Endothelial cell of umbilical vein (primary cell): Measurements from ENCODE around the gene LSM2. TPM values are rescaled to one million over a fixed set of nuclear protein-coding genes. Genes with fewer than 3 reads are reported as not detected.
"Not testable (repeated sequence)": the region's sequence is repeated elsewhere in the genome, so short reads cannot be mapped to it uniquely, and the experiment has no call there.

Experiments
- BruUV-seq: library from RNA; stranded (reverse); fragments of 400-500 nt; replicated peaks from 2 replicates; lab custom pipeline; 2021; lab: Mats Ljungman, UMichigan
- CTCF ChIA-PET: fragments of 300-600, 350-600 bp; sonication (Branson Sonifier 250); formaldehyde crosslinking; loops from one replicate; lab custom pipeline; 2021; ENCODE audit warnings: antibody characterized with exemption, inconsistent platforms; lab: Charles Lee
- POLR2A ChIA-PET: fragments of 300-600, 350-600 bp; sonication (Branson Sonifier 250); formaldehyde crosslinking; loops from one replicate; lab custom pipeline; 2021; ENCODE audit warnings: antibody characterized with exemption, inconsistent platforms; lab: Charles Lee
- DNase-seq: peaks from one replicate; pipeline ENCODE4 v3.0.0-alpha.2; 2011; ENCODE audit warnings: low read depth, low spot score
- FAIRE-seq: peaks from 2 replicates; lab custom pipeline; 2011; peaks lifted over from hg19 to GRCh38; lab: Jason Lieb, UNC
- H2AFZ ChIP-seq: 2 replicates; pipeline ENCODE4 v1.6.0; 2012; ENCODE audit warnings: low read depth, low read length, control low read depth, inconsistent platforms
- H3K27ac ChIP-seq: 2 replicates; pipeline ENCODE4 v1.5.1; 2011; ENCODE audit warnings: low read depth, mild to moderate bottlenecking, control low read depth, low read length, moderate library complexity; ENCODE audit not compliant: insufficient read depth
- H3K27me3 ChIP-seq, 2 experiments: 2 replicates each; pipeline versions ENCODE4 v1.6.0 to v1.6.1; 2011; ENCODE audit warnings: low read length in 2 of 2, mixed read lengths in 1 of 2; ENCODE audit not compliant: control insufficient read depth in 2 of 2, insufficient read depth in 2 of 2
- H3K36me3 ChIP-seq, 2 experiments: 2 replicates in 1 of 2; 3 replicates in 1 of 2; pipeline ENCODE4 v1.5.1; 2011; ENCODE audit warnings: low read length in 2 of 2, mild to moderate bottlenecking in 1 of 2, moderate library complexity in 1 of 2; ENCODE audit not compliant: control insufficient read depth in 2 of 2, insufficient read depth in 2 of 2; ENCODE audit errors: extremely low read depth in 1 of 2
- H3K4me1 ChIP-seq: 3 replicates; pipeline ENCODE4 v1.5.1; 2011; ENCODE audit warnings: mild to moderate bottlenecking, low read length; ENCODE audit not compliant: control insufficient read depth, insufficient read depth; ENCODE audit errors: extremely low read depth
- H3K4me2 ChIP-seq: 2 replicates; pipeline ENCODE4 v1.6.1; 2011; ENCODE audit warnings: low read length, control low read depth, mixed read lengths; ENCODE audit not compliant: insufficient read depth
- H3K4me3 ChIP-seq, 3 experiments: fragments of 200-600 bp in 1 of 3; sonication (generic), shearing (Covaris generic) in 1 of 3; replicated peaks in 1 of 3; 2 replicates each; pipeline ENCODE4 v1.5.1; 2011 to 2016; ENCODE audit warnings: control low read depth in 3 of 3, low read length in 3 of 3, mild to moderate bottlenecking in 2 of 3, inconsistent platforms in 1 of 3, low read depth in 1 of 3, moderate library complexity in 1 of 3; ENCODE audit not compliant: insufficient read depth in 1 of 3
- H3K79me2 ChIP-seq: 2 replicates; pipeline ENCODE4 v1.6.0; 2012; ENCODE audit warnings: low read length, inconsistent platforms; ENCODE audit not compliant: control insufficient read depth, insufficient read depth
- H3K9ac ChIP-seq: replicated peaks from 2 replicates; pipeline ENCODE3; 2011; ENCODE audit warnings: low read length, control low read depth; ENCODE audit not compliant: insufficient read depth; ENCODE audit errors: extremely low read depth
- H3K9me1 ChIP-seq: replicated peaks from 3 replicates; pipeline ENCODE4 v1.6.0; 2011; ENCODE audit warnings: mild to moderate bottlenecking, low read length; ENCODE audit not compliant: control insufficient read depth, insufficient read depth; ENCODE audit errors: extremely low read depth
- H3K9me3 ChIP-seq: replicated peaks from 2 replicates; pipeline ENCODE4 v1.5.1; 2012; ENCODE audit warnings: low read length, inconsistent platforms; ENCODE audit not compliant: control insufficient read depth, insufficient read depth
- H4K20me1 ChIP-seq: replicated peaks from 2 replicates; pipeline ENCODE3; 2011; ENCODE audit warnings: mild to moderate bottlenecking, low read length; ENCODE audit not compliant: control insufficient read depth, insufficient read depth; ENCODE audit errors: extremely low read depth
- EZH2 ChIP-seq: IDR thresholded peaks from 2 replicates; pipeline ENCODE4 v1.6.1; 2012; ENCODE audit warnings: borderline replicate concordance, low read depth, mild to moderate bottlenecking, moderate library complexity, low read length, inconsistent platforms; ENCODE audit not compliant: severe bottlenecking
- FOS ChIP-seq: IDR thresholded peaks from 2 replicates; pipeline ENCODE4 v1.6.1; 2011; ENCODE audit warnings: mild to moderate bottlenecking, low read length, moderate library complexity, borderline replicate concordance; ENCODE audit not compliant: insufficient read depth
- GATA2 ChIP-seq: IDR thresholded peaks from 2 replicates; pipeline ENCODE4 v1.7.0; 2011; ENCODE audit warnings: low read depth, mild to moderate bottlenecking, moderate library complexity, mixed read lengths, low read length; ENCODE audit not compliant: insufficient read length, insufficient read depth
- JUN ChIP-seq: IDR thresholded peaks from 2 replicates; pipeline ENCODE4 v1.6.1; 2011; ENCODE audit warnings: borderline replicate concordance, low read depth; ENCODE audit not compliant: insufficient read length, insufficient read depth
- MYC ChIP-seq: IDR thresholded peaks from one replicate; pipeline ENCODE4 v1.6.1; 2011; ENCODE audit warnings: mild to moderate bottlenecking, low read depth, low read length
- POLR2A ChIP-seq: IDR thresholded peaks from 2 replicates; pipeline ENCODE4 v1.6.1; 2012; ENCODE audit warnings: low read depth, mild to moderate bottlenecking, control low read depth, low read length
- POLR2AphosphoS5 ChIP-seq: IDR thresholded peaks from 2 replicates; pipeline ENCODE4 v1.6.1; 2012; ENCODE audit warnings: low read depth, mild to moderate bottlenecking, control low read depth, low read length, moderate library complexity; ENCODE audit not compliant: insufficient read depth
- dilution Hi-C: fragments of 300-500 bp; cut with MboI; formaldehyde crosslinking; loops from one replicate; pipeline ENCODE4 v1.15.0; 2019; ENCODE audit warnings: low sequenced_read_pairs; ENCODE audit not compliant: extremely low pct_ligation_motif_present
- intact Hi-C: fragments of 100-400 bp; cut with micrococcal nuclease; formaldehyde crosslinking; loops from one replicate; pipeline ENCODE4 v1.10.0; 2022
- polyA plus RNA-seq, 4 experiments: library from polyadenylated mRNA; depleted of rRNA in 3 of 4; stranded (reverse) in 3 of 4; unstranded in 1 of 4; fragments of >200 nt; gene quantifications; 2 replicates each; pipeline versions ENCODE4 v1.2.1 to v1.2.3, GENCODE V29; 2011 to 2012; ENCODE audit warnings: missing spikeins in 1 of 4
- total RNA-seq: library from RNA; stranded (reverse); gene quantifications from 2 replicates; pipeline ENCODE4 v1.2.3, GENCODE V29; 2021
- TF ChIP-seq, protein P1 (sequence below), 2 donors: IDR thresholded peaks; 1 replicate in 1 of 2; 2 replicates in 1 of 2; pipeline ENCODE4 v1.5.1; 2011; ENCODE audit warnings: low read length in 2 of 2, mild to moderate bottlenecking in 2 of 2, moderate library complexity in 2 of 2, control low read depth in 1 of 2, inconsistent platforms in 1 of 2, low read depth in 1 of 2; ENCODE audit not compliant: insufficient read depth in 1 of 2; ENCODE audit errors: extremely low read depth in 1 of 2
- TF ChIP-seq, protein P2 (sequence below): IDR thresholded peaks from 2 replicates; pipeline ENCODE4 v1.6.1; 2011; ENCODE audit not compliant: insufficient read depth, insufficient read length

Gene LSM2
- total and polyA plus RNA-seq, 2 donors (not counting 3 experiments of a cell fraction or from before 2014, with no cell fraction given), result 78.1 to 86.0 TPM

DNA sequence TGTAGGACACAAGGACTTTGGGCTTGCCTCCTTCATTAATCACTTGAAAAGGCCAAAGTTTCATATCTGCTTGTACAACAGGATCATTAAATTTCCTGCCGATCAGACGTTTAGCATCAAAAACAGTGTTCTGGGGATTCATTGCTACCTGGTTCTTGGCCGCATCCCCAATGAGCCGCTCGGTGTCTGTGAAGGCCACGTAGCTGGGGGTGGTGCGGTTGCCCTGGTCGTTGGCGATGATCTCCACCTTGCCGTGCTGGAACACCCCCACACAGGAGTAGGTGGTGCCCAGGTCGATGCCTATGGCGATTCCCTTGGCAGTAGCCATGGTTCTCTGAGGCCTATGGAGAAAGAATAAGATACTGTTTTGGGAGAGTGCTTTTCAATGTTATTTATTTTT, 4.9 kb upstream of the LSM2 start:
- Histone ChIP-seq H3K9me1 (no peaks in the 10 kb centered on the region), H2AFZ (no peak overlapping the region), H3K27ac (no peak overlapping the region), H3K27me3 (no peaks in the 10 kb centered on the region), H3K4me2 (no peak overlapping the region), H3K79me2 (peaks cover 3% of the 10 kb centered on the region), H3K4me1 (peaks cover 13% of the 10 kb centered on the region), H3K36me3 (no peaks in the 10 kb centered on the region), H3K9me3 (no peaks in the 10 kb centered on the region), H3K9ac (no peak overlapping the region), H3K4me3 (no peak overlapping the region), H4K20me1 (no peaks in the 10 kb centered on the region)
- ChIA-PET POLR2A (no interaction called here), CTCF (interaction anchor here (1.4 kb wide), 1 partner anchor 19 kb away, joined by 4 read pairs; no protein-coding TSS in a partner anchor)
- FAIRE-seq, result no peak
- dilution Hi-C loops, result no loop called here
- intact Hi-C loops, result no loop called here
- TF ChIP-seq FOS (no peak), MYC (no peak), EZH2 (no peak), GATA2 (no peak), POLR2A (no peak), JUN (no peak), POLR2AphosphoS5 (no peak)
- TF ChIP-seq, protein P1, sequence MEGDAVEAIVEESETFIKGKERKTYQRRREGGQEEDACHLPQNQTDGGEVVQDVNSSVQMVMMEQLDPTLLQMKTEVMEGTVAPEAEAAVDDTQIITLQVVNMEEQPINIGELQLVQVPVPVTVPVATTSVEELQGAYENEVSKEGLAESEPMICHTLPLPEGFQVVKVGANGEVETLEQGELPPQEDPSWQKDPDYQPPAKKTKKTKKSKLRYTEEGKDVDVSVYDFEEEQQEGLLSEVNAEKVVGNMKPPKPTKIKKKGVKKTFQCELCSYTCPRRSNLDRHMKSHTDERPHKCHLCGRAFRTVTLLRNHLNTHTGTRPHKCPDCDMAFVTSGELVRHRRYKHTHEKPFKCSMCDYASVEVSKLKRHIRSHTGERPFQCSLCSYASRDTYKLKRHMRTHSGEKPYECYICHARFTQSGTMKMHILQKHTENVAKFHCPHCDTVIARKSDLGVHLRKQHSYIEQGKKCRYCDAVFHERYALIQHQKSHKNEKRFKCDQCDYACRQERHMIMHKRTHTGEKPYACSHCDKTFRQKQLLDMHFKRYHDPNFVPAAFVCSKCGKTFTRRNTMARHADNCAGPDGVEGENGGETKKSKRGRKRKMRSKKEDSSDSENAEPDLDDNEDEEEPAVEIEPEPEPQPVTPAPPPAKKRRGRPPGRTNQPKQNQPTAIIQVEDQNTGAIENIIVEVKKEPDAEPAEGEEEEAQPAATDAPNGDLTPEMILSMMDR (IDR thresholded peaks at IDR 0.05; ENCODE audit: extremely low read depth in 1 of 2, insufficient read depth in 1 of 2, low read depth in 1 of 2, low read length in 2 of 2), result no peak
- TF ChIP-seq, protein P2, sequence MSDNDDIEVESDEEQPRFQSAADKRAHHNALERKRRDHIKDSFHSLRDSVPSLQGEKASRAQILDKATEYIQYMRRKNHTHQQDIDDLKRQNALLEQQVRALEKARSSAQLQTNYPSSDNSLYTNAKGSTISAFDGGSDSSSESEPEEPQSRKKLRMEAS, result no peak
- no peak for DNase-seq
- BruUV-seq, result no TSS peak

GRCh38 chr6:31808599-31808998, 1.8 kb upstream of the LSM2 start:
- H3K4me2 ChIP-seq, H3K9ac ChIP-seq, H3K27ac ChIP-seq, H3K36me3 ChIP-seq, intact Hi-C loops, dilution Hi-C loops, H3K27me3 ChIP-seq, BruUV-seq, H3K9me1 ChIP-seq, POLR2A ChIA-PET, FAIRE-seq, H4K20me1 ChIP-seq, H3K4me3 ChIP-seq, H3K9me3 ChIP-seq, DNase-seq, H2AFZ ChIP-seq, CTCF ChIA-PET: not testable (repeated sequence)
- peaks cover 21% of the 10 kb centered on the region for H3K79me2 ChIP-seq
- H3K4me1 ChIP-seq, result peaks cover 16% of the 10 kb centered on the region
